Peyer's patch (tissue), 4 donors: ENCODE data around the gene FGFR1OP2. TPM values are rescaled to one million over a fixed set of nuclear protein-coding genes. Genes with fewer than 3 reads are reported as not detected.

Experiments used
- DNase-seq, 3 donors: peaks; one replicate each; pipeline ENCODE4 v3.0.0-alpha.2; 2017 to 2019
- H3K27ac ChIP-seq, 4 donors: fragments of 200-600 bp; sonication (generic); one replicate each; pipeline ENCODE4 v1.5.1; 2016 to 2019
- H3K27me3 ChIP-seq, 2 donors: fragments of 200-600 bp; sonication (generic); one replicate each; pipeline ENCODE4 v1.5.1; 2019
- H3K36me3 ChIP-seq, 3 donors: fragments of 200-600 bp; sonication (generic); one replicate each; pipeline ENCODE4 v1.5.1; 2016 to 2019
- H3K4me1 ChIP-seq, 4 donors: fragments of 200-600 bp; sonication (generic); one replicate each; pipeline ENCODE4 v1.5.1; 2016 to 2019
- H3K4me3 ChIP-seq, 4 donors: fragments of 200-600 bp; sonication (generic); 1 replicate in 3 of 4; 2 replicates in 1 of 4; pipeline ENCODE4 v1.5.1; 2016 to 2019; ENCODE audit warnings: mild to moderate bottlenecking in 1 of 4
- H3K9me3 ChIP-seq, 4 donors: fragments of 200-600 bp; sonication (generic); one replicate each; pipeline ENCODE4 v1.5.1; 2016 to 2019; ENCODE audit warnings: mild to moderate bottlenecking in 1 of 4
- POLR2A ChIP-seq, 2 donors: fragments of 450-650 bp; IDR thresholded peaks; one replicate each; pipeline ENCODE4 v1.5.1; 2017; ENCODE audit warnings: antibody characterized with exemption in 2 of 2, mild to moderate bottlenecking in 2 of 2, moderate library complexity in 2 of 2
- total RNA-seq, 4 donors: library from RNA; depleted of rRNA; stranded (reverse); fragments of >200 nt; gene quantifications; one replicate each; pipeline ENCODE4 v1.1.0, GENCODE V29; 2016
- TF ChIP-seq, protein P1 (sequence below), 6 experiments: fragments of 450-650 bp in 4 of 6; fragments of 200-600 bp in 2 of 6; sonication (generic) in 1 of 6; IDR thresholded peaks; one replicate each; pipeline ENCODE4 v1.5.1; 2017 to 2019; ENCODE audit warnings: antibody characterized with exemption in 6 of 6, mild to moderate bottlenecking in 3 of 6, moderate library complexity in 1 of 6

The FGFR1OP2 gene
- total RNA-seq, 4 donors from 2014 or later, result 49.5 to 94.9 (median 65.4) TPM

DNA sequence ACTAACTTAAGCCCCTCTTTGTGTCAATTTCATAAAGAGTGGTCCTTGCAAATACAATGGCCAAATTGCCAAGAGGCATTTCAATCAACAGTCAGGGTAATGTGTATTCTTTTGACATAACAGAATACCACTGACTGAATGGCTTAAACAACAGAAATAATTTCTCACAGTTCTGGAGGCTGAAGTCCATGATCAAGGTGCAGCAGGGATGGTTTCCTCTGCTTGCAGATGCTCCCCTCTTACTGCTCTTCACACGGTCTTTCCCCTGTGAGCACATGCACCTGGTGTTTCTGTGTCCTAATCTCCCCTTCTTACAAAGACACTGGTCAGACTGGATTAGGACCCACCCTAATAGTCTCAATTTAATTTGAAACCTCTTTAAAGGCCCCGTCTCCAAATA is 31.9 kb downstream of the FGFR1OP2 start:
- no peak for DNase-seq
- H3K36me3 ChIP-seq, result peaks cover 0 to 54% (median 0%) of the 10 kb centered on the region in 3 donors
- no peak overlapping the region for H3K27ac ChIP-seq
- no peaks in the 10 kb centered on the region for H3K27me3 ChIP-seq
- TF ChIP-seq, protein P1, sequence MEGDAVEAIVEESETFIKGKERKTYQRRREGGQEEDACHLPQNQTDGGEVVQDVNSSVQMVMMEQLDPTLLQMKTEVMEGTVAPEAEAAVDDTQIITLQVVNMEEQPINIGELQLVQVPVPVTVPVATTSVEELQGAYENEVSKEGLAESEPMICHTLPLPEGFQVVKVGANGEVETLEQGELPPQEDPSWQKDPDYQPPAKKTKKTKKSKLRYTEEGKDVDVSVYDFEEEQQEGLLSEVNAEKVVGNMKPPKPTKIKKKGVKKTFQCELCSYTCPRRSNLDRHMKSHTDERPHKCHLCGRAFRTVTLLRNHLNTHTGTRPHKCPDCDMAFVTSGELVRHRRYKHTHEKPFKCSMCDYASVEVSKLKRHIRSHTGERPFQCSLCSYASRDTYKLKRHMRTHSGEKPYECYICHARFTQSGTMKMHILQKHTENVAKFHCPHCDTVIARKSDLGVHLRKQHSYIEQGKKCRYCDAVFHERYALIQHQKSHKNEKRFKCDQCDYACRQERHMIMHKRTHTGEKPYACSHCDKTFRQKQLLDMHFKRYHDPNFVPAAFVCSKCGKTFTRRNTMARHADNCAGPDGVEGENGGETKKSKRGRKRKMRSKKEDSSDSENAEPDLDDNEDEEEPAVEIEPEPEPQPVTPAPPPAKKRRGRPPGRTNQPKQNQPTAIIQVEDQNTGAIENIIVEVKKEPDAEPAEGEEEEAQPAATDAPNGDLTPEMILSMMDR (IDR thresholded peaks at IDR 0.05), result no peak
- no peak for TF ChIP-seq POLR2A (IDR thresholded peaks at IDR 0.05)
- H3K9me3 ChIP-seq, result no peaks in the 10 kb centered on the region
- H3K4me3 ChIP-seq, result no peak overlapping the region
- H3K4me1 ChIP-seq, result no peaks in the 10 kb centered on the region

DNA sequence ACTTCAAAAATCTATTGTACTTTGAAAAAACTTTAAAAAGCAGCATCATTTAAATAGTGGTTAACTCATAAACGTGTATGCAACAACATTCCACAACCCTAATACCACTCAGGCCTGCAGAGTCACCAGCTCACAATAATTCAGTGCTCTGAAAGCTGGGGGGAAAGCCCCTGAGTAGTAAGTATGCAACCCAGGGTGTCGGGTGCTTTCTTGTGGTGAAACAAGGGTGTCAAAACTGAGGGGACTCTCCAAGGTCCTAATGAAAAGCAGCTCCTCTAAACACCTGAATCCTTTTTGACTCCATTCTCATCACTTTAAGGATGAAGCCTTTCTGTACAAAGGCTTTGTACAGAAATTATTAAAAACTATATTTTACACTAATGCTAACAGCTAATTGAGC is 33.7 kb downstream of the FGFR1OP2 start:
- H3K36me3 ChIP-seq, result peaks cover 0 to 45% (median 0%) of the 10 kb centered on the region in 3 donors
- H3K4me3 ChIP-seq, result no peak overlapping the region
- H3K9me3 ChIP-seq, result no peaks in the 10 kb centered on the region
- TF ChIP-seq, protein P1 (IDR thresholded peaks at IDR 0.05), result no peak
- TF ChIP-seq POLR2A (IDR thresholded peaks at IDR 0.05), result no peak
- no peak for DNase-seq
- H3K27ac ChIP-seq, result no peak overlapping the region
- no peaks in the 10 kb centered on the region for H3K4me1 ChIP-seq
- no peaks in the 10 kb centered on the region for H3K27me3 ChIP-seq

DNA sequence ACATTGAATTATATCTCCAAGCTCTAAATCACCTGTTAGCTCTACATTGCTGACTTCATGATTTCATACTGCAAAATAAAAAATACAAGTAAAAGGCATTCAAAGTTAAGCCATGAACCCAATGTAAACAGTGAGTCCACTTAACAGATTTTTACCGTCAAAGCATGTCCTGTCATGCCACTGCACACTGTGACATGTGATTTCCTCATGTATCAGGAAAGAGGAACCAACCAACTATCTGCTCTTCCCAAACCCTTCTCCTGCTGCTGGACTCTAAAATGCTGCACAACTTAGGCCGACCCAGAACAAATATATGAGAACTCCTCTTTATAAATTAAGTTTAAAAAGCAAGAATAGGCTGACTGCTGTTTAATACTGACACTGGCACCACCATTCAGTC is 38.4 kb downstream of the FGFR1OP2 start:
- no peak for DNase-seq
- Histone ChIP-seq H3K4me1 (no peaks in the 10 kb centered on the region), H3K27ac (no peak overlapping the region), H3K4me3 (no peak overlapping the region), H3K36me3 (peaks cover 0 to 43% (median 0%) of the 10 kb centered on the region in 3 donors), H3K9me3 (no peaks in the 10 kb centered on the region), H3K27me3 (no peaks in the 10 kb centered on the region)
- TF ChIP-seq POLR2A (IDR thresholded peaks at IDR 0.05), result no peak
- TF ChIP-seq, protein P1 (IDR thresholded peaks at IDR 0.05), result no peak

DNA sequence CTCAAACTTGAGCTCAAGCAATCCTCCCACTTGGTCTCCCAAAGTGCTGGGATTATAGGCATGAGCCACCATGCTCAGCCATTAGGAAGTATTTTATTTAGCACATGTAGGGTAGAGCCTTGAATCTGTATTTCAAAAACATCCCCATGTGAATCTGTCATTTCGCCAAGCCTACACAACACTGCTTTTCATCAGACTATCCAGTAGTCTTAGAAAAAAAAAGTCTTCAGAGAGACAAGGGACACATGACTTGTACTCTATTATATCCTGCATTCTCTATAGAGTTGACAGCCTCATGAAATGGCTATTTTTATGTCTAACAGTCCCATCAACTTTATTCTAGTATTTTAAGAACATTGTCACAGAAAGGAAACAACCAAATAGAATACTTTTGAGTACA is 40.5 kb downstream of the FGFR1OP2 start:
- Histone ChIP-seq H3K36me3 (peaks cover 0 to 44% (median 0%) of the 10 kb centered on the region in 3 donors), H3K4me3 (no peak overlapping the region), H3K27ac (no peak overlapping the region), H3K4me1 (no peaks in the 10 kb centered on the region), H3K27me3 (no peaks in the 10 kb centered on the region), H3K9me3 (no peaks in the 10 kb centered on the region)
- no peak for DNase-seq
- TF ChIP-seq, protein P1 (IDR thresholded peaks at IDR 0.05), result no peak
- TF ChIP-seq POLR2A (IDR thresholded peaks at IDR 0.05), result no peak

DNA sequence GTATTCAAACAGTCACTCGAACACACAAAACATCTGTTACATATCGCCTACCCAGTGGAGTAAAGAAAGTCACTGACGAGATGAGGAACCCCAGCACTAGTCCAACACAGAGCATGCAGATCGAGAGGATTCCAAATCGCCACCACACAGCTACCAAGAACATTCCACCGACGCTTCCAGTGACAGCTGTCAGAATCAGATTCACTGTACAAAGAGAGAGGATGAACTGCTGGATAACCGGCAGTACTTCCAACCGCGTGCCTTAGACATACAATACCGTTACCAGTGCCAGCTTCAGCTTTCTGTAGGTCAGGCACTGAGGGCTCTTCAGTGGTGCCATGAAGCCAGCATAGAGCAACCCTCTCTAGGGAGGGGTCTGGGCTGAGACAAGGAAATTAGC is 41.5 kb downstream of the FGFR1OP2 start:
- Histone ChIP-seq H3K9me3 (no peaks in the 10 kb centered on the region), H3K4me1 (no peaks in the 10 kb centered on the region), H3K27ac (no peak overlapping the region), H3K36me3 (peaks cover 0 to 37% (median 0%) of the 10 kb centered on the region in 3 donors), H3K4me3 (no peak overlapping the region), H3K27me3 (no peaks in the 10 kb centered on the region)
- no peak for DNase-seq
- no peak for TF ChIP-seq POLR2A (IDR thresholded peaks at IDR 0.05)
- TF ChIP-seq, protein P1 (IDR thresholded peaks at IDR 0.05), result no peak

DNA sequence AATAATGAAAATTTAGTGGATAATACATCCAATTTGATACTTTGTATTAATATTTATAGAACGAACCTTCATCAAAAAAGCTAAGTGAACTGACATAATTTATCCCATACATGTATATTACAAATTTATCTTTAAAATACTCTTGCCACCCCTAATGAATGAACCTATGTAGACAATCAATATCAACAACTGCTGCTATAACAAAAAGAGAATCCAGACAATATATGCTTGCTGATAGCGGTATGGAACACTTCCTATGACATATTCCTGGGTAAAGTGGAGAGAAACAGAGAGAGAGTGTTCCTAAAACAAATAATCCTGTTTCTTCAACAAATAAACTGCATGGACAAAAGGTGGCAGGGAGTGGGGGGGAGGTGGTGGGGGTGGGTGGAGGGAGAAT is 44.6 kb downstream of the FGFR1OP2 start:
- Histone ChIP-seq H3K36me3 (peaks cover 0 to 20% (median 0%) of the 10 kb centered on the region in 3 donors), H3K27me3 (no peaks in the 10 kb centered on the region), H3K27ac (no peak overlapping the region), H3K4me1 (no peaks in the 10 kb centered on the region), H3K9me3 (no peaks in the 10 kb centered on the region), H3K4me3 (no peak overlapping the region)
- TF ChIP-seq, protein P1 (IDR thresholded peaks at IDR 0.05), result no peak
- TF ChIP-seq POLR2A (IDR thresholded peaks at IDR 0.05), result no peak
- no peak for DNase-seq
